GM13976 (cell line): ENCODE data around the gene ARHGAP15.

ENCODE experiments used
- DNase-seq: peaks from one replicate; pipeline ENCODE4 v3.0.0; 2012; ENCODE audit warnings: low spot score
- CTCF ChIP-seq: IDR thresholded peaks from 2 replicates; pipeline ENCODE4 v1.5.1; 2012; ENCODE audit warnings: borderline replicate concordance, mild to moderate bottlenecking; ENCODE audit not compliant: insufficient read depth; ENCODE audit errors: extremely low read depth, missing control alignments, control extremely low read depth
- in situ Hi-C: fragments of 300-500 bp; cut with MboI; formaldehyde crosslinking; loops from one replicate; pipeline ENCODE4 v1.12.0; 2022; ENCODE audit warnings: low sequenced_read_pairs, mixed read lengths, inconsistent platforms; ENCODE audit not compliant: unreplicated experiment

Gene ARHGAP15

GRCh38 chr2:143452817-143453451 lies 323.7 kb downstream of the ARHGAP15 start:
- no peak for DNase-seq
- in situ Hi-C loops: no loop called here
- TF ChIP-seq CTCF: no peak

GRCh38 chr2:143453981-143454511 lies 324.8 kb downstream of the ARHGAP15 start:
- no peak for DNase-seq
- TF ChIP-seq CTCF: no peak
- in situ Hi-C loops: no loop called here

- DNase-seq: no peak
- in situ Hi-C loops: no loop called here
These were observed 326.1 kb downstream of the ARHGAP15 start for GRCh38 chr2:143455317-143455716.

GRCh38 chr2:143458258-143459190 lies 329.3 kb downstream of the ARHGAP15 start:
- TF ChIP-seq CTCF: no peak
- in situ Hi-C loops: no loop called here
- DNase-seq: no peak

More at GRCh38 chr2:143455317-143455716, 326.1 kb downstream of the ARHGAP15 start:
- TF ChIP-seq CTCF: no peak

GRCh38 chr2:143460382-143460781 lies 331.2 kb downstream of the ARHGAP15 start:
- TF ChIP-seq CTCF: no peak
- in situ Hi-C loops: no loop called here
- no peak for DNase-seq

- in situ Hi-C loops: no loop called here
- no peak for TF ChIP-seq CTCF
- no peak for DNase-seq
These were observed 334.5 kb downstream of the ARHGAP15 start for GRCh38 chr2:143463719-143464118.
